Activated naive CD8-positive, alpha-beta T cell treated with anti-CD3 and anti-CD28 coated beads, Interleukin-2, amount 10 ng/mL, durations not matched to agents 7 days and 5 days (primary cell): ENCODE measurements around the gene ANXA7. TPM values are rescaled to one million over a fixed set of nuclear protein-coding genes. Genes with fewer than 3 reads are reported as not detected.
A peak's percentile ranks its signal among the peaks of the same experiment; 100 is the strongest.

Source experiments
- ATAC-seq: fragments of 150-1000 bp; cut with Tn5 transposase; one replicate; pipeline ENCODE4 v1.10.0; 2021; ENCODE audit warnings: low read depth, moderate library complexity
- POLR2A ChIA-PET: fragments of 350-600 bp; sonication (Branson Sonifier 250); formaldehyde crosslinking; loops from one replicate; lab custom pipeline; 2021; ENCODE audit warnings: antibody characterized with exemption; lab: Charles Lee
- DNase-seq: peaks from one replicate; pipeline ENCODE4 v3.0.0; 2021
- H3K27ac Mint-ChIP-seq: one replicate; pipeline ENCODE4 v1.8.0; 2022; ENCODE audit warnings: mild to moderate bottlenecking, mixed read lengths
- H3K27me3 Mint-ChIP-seq: one replicate; pipeline ENCODE4 v1.8.0; 2022; ENCODE audit warnings: mild to moderate bottlenecking, moderate library complexity, mixed read lengths
- H3K36me3 Mint-ChIP-seq: one replicate; pipeline ENCODE4 v1.8.0; 2021; ENCODE audit warnings: mild to moderate bottlenecking, mixed read lengths
- H3K4me1 Mint-ChIP-seq: one replicate; pipeline ENCODE4 v1.8.0; 2021; ENCODE audit warnings: mixed read lengths
- H3K4me3 Mint-ChIP-seq: one replicate; pipeline ENCODE4 v1.8.0; 2022; ENCODE audit warnings: mild to moderate bottlenecking, moderate library complexity, mixed read lengths
- H3K9me3 Mint-ChIP-seq: one replicate; pipeline ENCODE4 v1.8.0; 2021; ENCODE audit warnings: mixed read lengths
- total RNA-seq, 2 experiments: library from RNA; stranded (reverse); gene quantifications; one replicate each; pipeline ENCODE4 v1.2.3, GENCODE V29; 2021

Gene ANXA7
- total RNA-seq = 10 to 100 TPM; 88.9 to 90.6 TPM

DNA sequence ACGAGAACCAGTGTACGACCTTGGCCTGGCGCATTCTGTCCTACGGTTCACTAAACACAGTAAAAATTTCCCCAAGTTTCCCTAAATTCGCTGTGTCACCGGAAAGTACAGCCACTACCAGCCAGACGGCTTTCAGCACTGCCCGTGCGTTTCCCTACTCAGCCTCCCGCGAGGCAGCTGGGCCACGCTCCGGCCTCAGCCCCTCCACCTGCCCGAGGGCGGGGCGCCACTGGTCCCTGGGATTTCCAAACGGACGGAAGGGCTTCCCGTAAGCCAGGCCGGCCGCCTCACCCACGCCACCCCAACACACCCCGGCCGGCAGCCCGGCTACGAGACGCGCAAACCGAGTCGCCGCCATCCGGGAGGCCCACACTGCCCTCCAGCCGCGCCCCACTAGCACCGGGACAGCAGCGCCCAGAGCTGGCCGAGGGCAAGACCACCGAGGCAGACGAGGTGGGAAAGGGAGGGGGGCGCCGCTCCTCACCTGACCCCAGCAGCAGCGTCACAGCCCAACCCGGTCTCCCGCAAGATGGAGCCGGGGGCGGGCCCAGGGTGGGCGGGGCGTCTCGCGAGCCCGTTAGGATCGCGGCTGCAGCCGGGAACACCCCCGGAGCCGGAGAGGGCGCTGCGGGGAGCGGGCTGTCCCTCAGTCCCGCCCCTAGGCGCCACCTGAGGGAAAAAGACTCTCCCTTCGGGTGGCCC lies at the start of gene ANXA7:
ANXA7 (minus strand) TSS at position 531 of the 702 bp plus-strand sequence. CDS start 13,202 bp downstream, outside the sequence.
- H3K36me3 Mint-ChIP-seq = peaks cover 20% of the 10 kb centered on the region
- ATAC-seq (peak; percentile 97), DNase-seq (peak; percentile 92)
- peaks cover 2% of the 10 kb centered on the region for H3K27me3 Mint-ChIP-seq
- H3K27ac Mint-ChIP-seq = peak within 1 kb of the TSS; percentile 90
- H3K4me1 Mint-ChIP-seq = peaks cover 31% of the 10 kb centered on the region
- H3K4me3 Mint-ChIP-seq = peak within 1 kb of the TSS; percentile 94
- POLR2A ChIA-PET = interaction anchor here (0.9 to 2.3 kb wide), 5 partner anchors 55 to 169 kb away, joined by 6 to 11 read pairs (median 8); partner anchors contain the start of genes CFAP70, DNAJC9, MRPS16 and PPP3CB
- H3K9me3 Mint-ChIP-seq = no peaks in the 10 kb centered on the region

DNA sequence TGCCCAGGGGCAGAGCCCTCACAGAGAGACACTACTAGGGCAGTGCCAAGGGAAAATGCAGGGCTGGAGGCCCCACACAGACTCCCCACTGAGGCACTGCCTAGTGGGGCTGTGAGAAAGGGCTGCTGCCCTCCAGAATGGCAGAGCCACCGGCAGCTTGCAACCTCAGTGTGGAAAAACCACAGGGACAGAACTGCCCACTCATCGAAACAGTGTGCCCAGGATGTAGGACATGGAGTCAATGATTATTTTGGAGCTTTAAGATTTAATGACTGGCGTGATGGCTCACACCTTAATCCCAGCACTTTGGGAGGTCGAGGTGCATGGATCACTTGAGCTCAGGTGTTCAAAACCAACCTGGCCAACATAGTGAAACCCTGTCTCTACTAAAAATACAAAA lies 47.0 kb upstream of the ANXA7 start:
- Mint-ChIP-seq H3K4me1 (peaks cover 2% of the 10 kb centered on the region), H3K36me3 (peaks cover 20% of the 10 kb centered on the region), H3K27ac (no peak overlapping the region), H3K9me3 (no peaks in the 10 kb centered on the region), H3K4me3 (no peak overlapping the region), H3K27me3 (no peaks in the 10 kb centered on the region)
- POLR2A ChIA-PET = no interaction called here
- no peak for DNase-seq
- ATAC-seq = no peak

DNA sequence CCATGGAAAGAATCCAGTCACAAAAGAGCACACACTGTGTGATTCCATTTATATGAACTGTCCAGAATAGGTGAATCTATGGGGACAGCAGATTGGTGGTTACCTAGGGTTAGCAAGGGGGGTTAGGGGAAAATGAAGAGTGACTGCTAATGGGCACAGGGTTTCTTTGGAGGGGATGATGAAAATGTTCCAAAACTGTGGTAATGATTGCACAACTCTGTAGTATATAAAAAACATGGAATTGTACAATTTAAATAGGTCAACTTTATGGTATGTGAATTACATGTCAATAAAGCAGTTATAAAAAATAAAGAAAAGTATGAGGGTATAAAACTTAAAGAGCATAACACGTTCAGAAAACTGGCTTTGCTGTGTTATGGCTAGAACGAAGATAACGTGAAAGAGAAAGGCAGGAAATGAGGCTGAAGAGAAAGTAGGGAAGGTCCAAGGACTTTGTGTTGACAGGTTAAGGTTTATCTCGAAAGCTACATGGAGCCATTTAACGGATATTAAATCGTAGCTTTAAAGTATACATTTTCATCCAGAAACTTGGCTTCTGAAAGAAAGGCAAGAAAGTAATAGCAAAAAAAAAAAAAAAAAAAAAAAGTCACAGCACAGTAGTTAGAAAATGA lies 45.9 kb upstream of the ANXA7 start:
- DNase-seq = no peak
- Mint-ChIP-seq H3K9me3 (no peaks in the 10 kb centered on the region), H3K4me3 (no peak overlapping the region), H3K27ac (no peak overlapping the region), H3K27me3 (no peaks in the 10 kb centered on the region), H3K36me3 (peaks cover 21% of the 10 kb centered on the region), H3K4me1 (peaks cover 2% of the 10 kb centered on the region)
- POLR2A ChIA-PET = no interaction called here
- ATAC-seq = no peak

DNA sequence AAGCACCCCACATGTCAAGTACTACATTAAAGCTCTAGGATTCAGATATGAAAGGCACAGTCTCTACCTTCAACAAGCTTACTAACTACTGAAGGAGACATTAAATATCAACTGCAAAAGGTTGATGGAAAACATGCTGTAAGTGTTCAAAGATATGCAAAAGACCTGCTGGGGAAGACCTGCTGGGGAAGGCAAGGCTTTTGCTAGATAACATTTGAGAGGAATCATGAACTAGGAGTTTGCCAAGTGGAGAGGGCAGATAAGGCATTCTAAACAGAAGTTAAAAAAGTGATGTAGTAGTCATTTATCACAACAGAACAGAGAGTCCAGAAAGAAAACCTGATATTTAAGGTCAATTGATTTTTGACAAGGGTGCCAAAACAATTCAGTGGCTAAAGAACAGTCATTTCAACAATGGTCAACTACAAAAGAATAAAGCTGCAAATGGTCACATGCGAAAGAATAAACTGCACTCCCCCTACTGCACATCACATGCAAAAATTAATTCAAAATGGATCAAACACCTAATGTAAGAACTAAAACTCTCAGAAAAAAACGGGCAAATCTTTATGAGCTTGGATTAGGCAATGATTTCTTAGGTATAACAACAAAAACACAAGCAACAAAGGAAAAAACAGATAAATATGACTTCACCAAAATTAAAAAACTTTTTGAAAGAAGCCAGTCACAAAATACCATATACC lies 42.5 kb upstream of the ANXA7 start:
- Mint-ChIP-seq H3K4me1 (no peaks in the 10 kb centered on the region), H3K27ac (no peak overlapping the region), H3K27me3 (no peaks in the 10 kb centered on the region), H3K9me3 (no peaks in the 10 kb centered on the region), H3K36me3 (peaks cover 16% of the 10 kb centered on the region), H3K4me3 (no peak overlapping the region)
- ATAC-seq (no peak), DNase-seq (no peak)
- POLR2A ChIA-PET = no interaction called here

DNA sequence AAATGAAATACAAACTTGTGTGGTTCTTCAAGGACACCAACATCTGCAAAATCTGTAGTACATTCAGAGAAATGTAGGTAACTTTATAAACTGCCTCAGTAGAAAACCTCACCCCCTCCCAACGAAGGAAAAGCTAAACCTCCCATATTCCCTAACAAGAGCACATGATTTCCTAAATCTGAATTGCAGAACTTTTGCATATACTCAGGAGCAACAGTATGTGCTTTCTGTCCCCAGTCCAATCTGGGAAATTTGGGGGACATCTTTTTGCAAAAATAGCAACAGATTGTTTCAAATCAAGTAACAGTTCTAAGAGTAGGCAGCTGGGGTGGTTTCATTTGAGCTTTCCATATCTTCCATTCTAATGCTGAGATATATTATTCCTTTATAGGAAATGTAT lies 35.3 kb upstream of the ANXA7 start:
- ATAC-seq (no peak), DNase-seq (no peak)
- Mint-ChIP-seq H3K27me3 (no peaks in the 10 kb centered on the region), H3K36me3 (peaks cover 9% of the 10 kb centered on the region), H3K4me1 (no peaks in the 10 kb centered on the region), H3K4me3 (no peak overlapping the region), H3K9me3 (no peaks in the 10 kb centered on the region), H3K27ac (no peak overlapping the region)
- POLR2A ChIA-PET = no interaction called here

DNA sequence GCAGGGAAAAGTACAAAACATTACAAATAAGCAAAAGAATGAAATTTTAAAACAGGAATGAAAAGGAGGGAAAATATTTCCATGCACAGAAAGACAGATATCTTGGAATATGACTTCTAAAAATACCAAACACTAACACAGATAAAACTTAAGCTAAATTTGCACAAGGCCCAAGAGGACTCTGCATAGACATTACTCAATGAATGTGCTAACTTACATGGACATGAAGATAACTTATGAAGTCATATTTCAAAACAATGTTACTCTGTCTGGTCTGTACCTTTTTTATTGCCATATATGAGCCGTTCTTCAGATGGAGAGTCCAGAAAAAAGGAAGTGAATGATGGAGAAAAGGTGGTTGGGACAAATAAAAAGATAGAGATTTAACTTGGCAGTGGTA lies 34.5 kb upstream of the ANXA7 start:
- Mint-ChIP-seq H3K27me3 (no peaks in the 10 kb centered on the region), H3K36me3 (peaks cover 6% of the 10 kb centered on the region), H3K9me3 (no peaks in the 10 kb centered on the region), H3K27ac (no peak overlapping the region), H3K4me3 (no peak overlapping the region), H3K4me1 (no peaks in the 10 kb centered on the region)
- ATAC-seq = no peak
- DNase-seq = no peak
- POLR2A ChIA-PET = no interaction called here

DNA sequence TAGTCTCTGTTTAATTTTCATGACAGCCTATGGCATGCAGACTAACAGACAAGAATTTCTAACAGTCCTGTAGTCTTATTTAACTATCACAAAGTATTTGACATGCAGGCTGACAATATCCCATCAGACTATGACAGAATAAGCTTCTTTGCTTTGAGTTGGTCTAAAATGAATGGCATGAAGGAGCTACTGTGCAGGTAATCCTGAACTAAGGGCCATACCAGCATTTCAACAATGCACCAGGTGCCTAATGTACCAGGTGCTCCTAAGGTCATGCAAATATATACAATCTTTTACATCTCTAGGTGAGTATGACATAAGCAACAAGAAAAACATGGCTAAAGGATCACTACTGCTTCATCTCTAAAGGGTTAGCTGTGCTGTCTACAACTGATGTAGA lies 33.1 kb upstream of the ANXA7 start:
- peaks cover 9% of the 10 kb centered on the region for H3K36me3 Mint-ChIP-seq
- no peak for DNase-seq
- no peak overlapping the region for H3K4me3 Mint-ChIP-seq
- no peak overlapping the region for H3K27ac Mint-ChIP-seq
- no peaks in the 10 kb centered on the region for H3K9me3 Mint-ChIP-seq
- no peak for ATAC-seq
- POLR2A ChIA-PET = no interaction called here
- no peaks in the 10 kb centered on the region for H3K4me1 Mint-ChIP-seq
- no peaks in the 10 kb centered on the region for H3K27me3 Mint-ChIP-seq

DNA sequence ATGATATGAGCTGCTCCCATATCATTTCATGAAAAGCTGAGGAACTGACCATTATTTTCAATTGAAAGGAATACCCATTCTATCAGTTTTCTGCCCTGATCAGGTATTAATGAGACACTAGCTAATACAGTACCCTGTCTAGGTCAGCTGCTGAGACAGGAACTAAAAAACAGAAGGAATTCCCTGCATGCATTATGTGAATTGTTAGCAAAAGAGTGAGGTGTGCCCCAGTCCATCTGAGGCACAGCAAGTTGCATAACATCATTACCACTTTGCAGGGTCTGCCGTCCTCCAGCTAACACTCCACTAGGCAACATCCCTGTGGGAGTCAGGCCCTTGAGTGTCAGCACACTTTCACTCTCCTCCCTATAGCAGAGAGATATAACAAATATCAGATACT lies 30.6 kb upstream of the ANXA7 start:
- Mint-ChIP-seq H3K27me3 (no peaks in the 10 kb centered on the region), H3K9me3 (no peaks in the 10 kb centered on the region), H3K36me3 (peaks cover 19% of the 10 kb centered on the region), H3K4me3 (no peak overlapping the region), H3K4me1 (no peaks in the 10 kb centered on the region), H3K27ac (no peak overlapping the region)
- ATAC-seq = no peak
- POLR2A ChIA-PET = no interaction called here
- DNase-seq = no peak

DNA sequence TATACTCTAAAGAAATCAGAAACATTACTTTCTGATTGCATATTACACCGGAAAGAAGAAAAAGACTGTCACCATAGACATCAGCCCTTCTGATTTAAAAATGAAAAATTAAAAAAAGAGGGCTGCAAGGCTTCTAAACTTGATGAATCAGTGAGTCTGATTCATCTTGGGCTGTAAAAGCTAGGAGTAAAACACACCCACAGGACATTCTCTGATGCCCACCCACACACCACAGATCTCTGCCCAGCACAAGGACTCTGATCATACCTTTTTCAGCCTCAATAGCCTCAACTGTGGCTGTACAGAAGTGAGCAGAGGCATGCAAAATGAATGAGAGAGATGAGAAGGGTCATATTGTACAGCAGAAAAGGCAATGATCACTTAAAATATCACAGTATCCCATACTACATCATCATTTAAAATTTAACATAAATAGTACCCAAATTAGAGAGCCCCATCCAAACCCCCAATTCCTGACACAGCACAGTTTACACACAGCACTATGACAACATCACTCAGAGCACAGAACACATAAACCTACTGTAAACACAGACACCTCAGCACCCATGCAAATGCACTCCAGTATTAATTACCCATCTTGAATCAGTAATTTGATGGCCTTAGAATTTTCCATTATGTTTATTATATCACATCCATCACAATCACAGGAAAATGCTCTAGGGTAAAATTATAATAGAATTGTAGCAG lies 25.9 kb upstream of the ANXA7 start:
- no peak overlapping the region for H3K27ac Mint-ChIP-seq
- POLR2A ChIA-PET = no interaction called here
- no peaks in the 10 kb centered on the region for H3K9me3 Mint-ChIP-seq
- no peaks in the 10 kb centered on the region for H3K27me3 Mint-ChIP-seq
- H3K4me3 Mint-ChIP-seq = no peak overlapping the region
- peaks cover 1% of the 10 kb centered on the region for H3K4me1 Mint-ChIP-seq
- ATAC-seq = no peak
- peaks cover 18% of the 10 kb centered on the region for H3K36me3 Mint-ChIP-seq
- DNase-seq = no peak

DNA sequence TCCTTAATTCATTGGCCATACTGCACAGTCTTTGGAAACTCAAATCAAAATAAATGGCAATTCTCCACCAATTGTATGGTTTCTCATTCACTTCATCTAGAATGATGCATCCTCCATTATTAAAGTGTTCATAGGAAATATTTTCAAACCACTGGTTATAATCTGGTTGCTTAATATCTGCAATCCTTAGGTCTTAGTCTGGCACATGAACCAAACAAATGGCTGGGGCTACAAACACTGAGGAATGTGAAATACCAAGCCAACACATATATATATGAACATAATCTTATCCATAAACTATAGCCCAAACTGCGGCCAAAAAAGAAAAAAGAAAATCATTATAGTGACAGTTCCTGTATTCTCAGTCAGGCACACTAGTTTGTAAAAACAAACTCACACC lies 25.2 kb upstream of the ANXA7 start:
- Mint-ChIP-seq H3K9me3 (no peaks in the 10 kb centered on the region), H3K27ac (no peak overlapping the region), H3K4me1 (peaks cover 1% of the 10 kb centered on the region), H3K4me3 (no peak overlapping the region), H3K27me3 (no peaks in the 10 kb centered on the region), H3K36me3 (peaks cover 19% of the 10 kb centered on the region)
- POLR2A ChIA-PET = no interaction called here
- no peak for DNase-seq
- no peak for ATAC-seq

DNA sequence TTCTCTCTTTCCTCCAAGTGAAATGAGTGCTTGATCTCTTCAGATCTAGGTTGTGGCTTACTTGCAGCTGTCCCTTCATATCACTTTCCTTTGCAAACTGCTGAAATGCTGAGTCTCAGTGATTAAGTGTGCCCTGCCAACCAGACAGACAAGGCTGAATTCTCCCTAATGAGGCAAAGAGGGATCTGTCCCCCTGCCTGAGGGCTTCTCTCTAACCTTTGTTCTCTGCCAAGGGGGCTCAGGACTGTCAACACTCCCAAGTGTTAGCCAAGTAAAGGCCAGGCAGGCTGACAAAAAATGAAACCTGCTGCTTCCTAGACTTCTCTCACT lies 19.6 kb upstream of the ANXA7 start, which contains the start of gene MSS51:
MSS51 (minus strand) TSS at position 24 of the 330 bp plus-strand sequence. CDS start 5,277 bp downstream, outside the sequence.
- peaks cover 10% of the 10 kb centered on the region for H3K4me1 Mint-ChIP-seq
- no peak for ATAC-seq
- no peak within 1 kb of the TSS for H3K4me3 Mint-ChIP-seq
- H3K27me3 Mint-ChIP-seq = no peaks in the 10 kb centered on the region
- no peak within 1 kb of the TSS for H3K27ac Mint-ChIP-seq
- no peak for DNase-seq
- POLR2A ChIA-PET = no interaction called here
- peaks cover 22% of the 10 kb centered on the region for H3K36me3 Mint-ChIP-seq
- H3K9me3 Mint-ChIP-seq = no peaks in the 10 kb centered on the region

DNA sequence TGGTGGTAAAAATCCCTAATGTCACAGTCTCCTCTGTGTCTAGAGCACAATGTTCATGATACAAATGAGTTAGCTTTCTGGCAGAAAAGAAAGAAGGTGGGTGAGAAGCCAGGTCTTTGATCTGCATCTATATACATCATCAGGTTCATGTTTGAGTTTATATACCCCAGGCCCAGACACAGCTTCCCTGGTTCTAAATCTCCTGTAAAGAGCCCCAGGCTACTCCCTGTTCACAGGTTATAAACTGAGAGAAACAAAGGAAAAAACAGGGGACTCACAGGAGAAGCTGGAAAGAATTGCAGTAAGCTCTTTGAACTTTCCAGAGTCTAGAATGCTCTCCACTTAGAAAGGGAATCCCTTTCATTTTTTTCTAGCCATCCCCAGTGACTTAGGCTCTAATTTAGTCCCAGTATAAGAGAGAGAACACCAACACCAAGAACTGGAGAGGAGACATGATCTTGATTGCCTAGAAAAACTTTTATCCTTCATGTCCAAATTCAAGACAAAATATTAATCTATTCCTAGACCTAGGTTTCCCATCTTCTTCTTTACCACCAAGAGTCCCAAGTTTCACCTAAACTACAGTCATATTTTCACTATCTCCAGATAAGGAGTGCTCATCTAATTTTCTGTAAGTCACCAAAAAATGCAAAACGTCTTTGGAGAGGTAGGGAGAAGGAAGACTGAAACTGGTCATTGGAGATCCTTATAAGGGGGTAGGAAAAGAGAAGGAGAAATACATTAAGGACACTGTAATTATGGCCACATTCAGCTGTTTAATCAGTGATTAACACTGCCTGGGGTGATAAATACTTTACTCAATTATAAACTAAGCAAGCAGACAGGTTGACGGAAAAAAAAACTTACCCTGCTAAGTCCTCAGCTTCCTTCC lies 19.0 kb upstream of the ANXA7 start:
- Mint-ChIP-seq H3K36me3 (peaks cover 20% of the 10 kb centered on the region), H3K9me3 (no peaks in the 10 kb centered on the region), H3K27me3 (no peaks in the 10 kb centered on the region), H3K27ac (no peak overlapping the region), H3K4me3 (no peak overlapping the region), H3K4me1 (peaks cover 10% of the 10 kb centered on the region)
- DNase-seq (no peak), ATAC-seq (no peak)
- POLR2A ChIA-PET = no interaction called here
